Loucy (cell line): ENCODE data around the gene RCAN2.

Source experiments
- EZH2phosphoT487 ChIP-seq: fragments of 200-600 bp; IDR thresholded peaks from 2 replicates; pipeline ENCODE4 v1.6.1; 2018; ENCODE audit warnings: antibody characterized with exemption, mild to moderate bottlenecking, moderate library complexity, borderline replicate concordance
- TF ChIP-seq, protein P1 (sequence below): fragments of 200-600 bp; sonication (generic); conservative IDR thresholded peaks from 2 replicates; pipeline ENCODE4 v1.5.1; 2014; ENCODE audit warnings: mild to moderate bottlenecking, antibody characterized with exemption, low read length

DNA sequence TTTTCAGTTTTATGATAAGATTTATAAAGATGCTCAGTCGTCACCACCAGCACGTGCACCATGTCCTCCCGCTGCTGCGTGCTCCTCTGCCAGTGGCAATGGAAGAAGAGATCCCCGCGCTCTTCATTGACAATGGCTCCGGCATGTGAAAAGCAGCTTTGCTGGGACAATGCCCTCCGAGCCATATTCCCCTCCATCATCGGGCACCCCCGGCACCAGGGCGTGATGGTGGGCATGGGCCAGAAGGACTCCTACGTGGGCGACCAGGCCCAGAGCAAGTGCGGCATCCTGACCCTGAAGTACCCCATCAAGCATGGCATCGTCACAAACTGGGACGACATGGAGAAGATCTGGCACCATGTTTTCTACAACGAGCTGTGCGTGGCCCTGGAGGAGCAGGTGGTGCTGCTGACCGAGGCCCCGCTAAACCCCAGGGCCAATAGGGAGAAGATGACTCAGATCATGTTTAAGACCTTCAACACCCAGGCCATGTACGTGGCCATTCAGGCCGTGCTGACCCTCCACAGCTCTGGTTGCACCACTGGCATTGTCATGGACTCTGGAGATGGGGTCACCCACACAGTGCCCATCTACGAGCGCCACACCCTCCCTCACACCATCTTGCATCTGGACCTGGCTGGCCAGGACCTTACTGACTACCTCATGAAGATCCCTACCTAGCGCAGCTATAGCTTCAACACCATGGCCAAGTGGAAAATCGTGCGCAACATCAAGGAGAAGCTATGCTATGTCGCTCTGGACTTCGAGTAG is 286.2 kb downstream of the RCAN2 start:
- TF ChIP-seq, protein P1, sequence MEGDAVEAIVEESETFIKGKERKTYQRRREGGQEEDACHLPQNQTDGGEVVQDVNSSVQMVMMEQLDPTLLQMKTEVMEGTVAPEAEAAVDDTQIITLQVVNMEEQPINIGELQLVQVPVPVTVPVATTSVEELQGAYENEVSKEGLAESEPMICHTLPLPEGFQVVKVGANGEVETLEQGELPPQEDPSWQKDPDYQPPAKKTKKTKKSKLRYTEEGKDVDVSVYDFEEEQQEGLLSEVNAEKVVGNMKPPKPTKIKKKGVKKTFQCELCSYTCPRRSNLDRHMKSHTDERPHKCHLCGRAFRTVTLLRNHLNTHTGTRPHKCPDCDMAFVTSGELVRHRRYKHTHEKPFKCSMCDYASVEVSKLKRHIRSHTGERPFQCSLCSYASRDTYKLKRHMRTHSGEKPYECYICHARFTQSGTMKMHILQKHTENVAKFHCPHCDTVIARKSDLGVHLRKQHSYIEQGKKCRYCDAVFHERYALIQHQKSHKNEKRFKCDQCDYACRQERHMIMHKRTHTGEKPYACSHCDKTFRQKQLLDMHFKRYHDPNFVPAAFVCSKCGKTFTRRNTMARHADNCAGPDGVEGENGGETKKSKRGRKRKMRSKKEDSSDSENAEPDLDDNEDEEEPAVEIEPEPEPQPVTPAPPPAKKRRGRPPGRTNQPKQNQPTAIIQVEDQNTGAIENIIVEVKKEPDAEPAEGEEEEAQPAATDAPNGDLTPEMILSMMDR = no peak
- TF ChIP-seq EZH2phosphoT487 = no peak
